HCT116 (cell line): ENCODE measurements around the gene COPS3.

Source experiments
- POLR2A ChIP-seq: IDR thresholded peaks from 2 replicates; pipeline ENCODE4 v1.7.0; 2011; ENCODE audit warnings: borderline replicate concordance; ENCODE audit not compliant: insufficient read depth, insufficient read length; ENCODE audit errors: extremely low read depth
- POLR2AphosphoS5 ChIP-seq: IDR thresholded peaks from 2 replicates; pipeline ENCODE4 v1.6.1; 2011; ENCODE audit warnings: mild to moderate bottlenecking, low read depth, low read length, moderate library complexity
- REST ChIP-seq: IDR thresholded peaks from 2 replicates; pipeline ENCODE4 v1.6.1; 2012; ENCODE audit warnings: low read depth
- SRF ChIP-seq: IDR thresholded peaks from 2 replicates; pipeline ENCODE4 v1.6.1; 2012; ENCODE audit warnings: low read depth
- ZFX ChIP-seq: fragments of 450-650 bp; IDR thresholded peaks from 2 replicates; pipeline ENCODE4 v1.6.1; 2017
- TF ChIP-seq, protein P1 (sequence below), 3 experiments: fragments of 200-600 bp in 1 of 3; sonication (generic) in 1 of 3; IDR thresholded peaks in 2 of 3; conservative IDR thresholded peaks in 1 of 3; 2 replicates each; pipeline ENCODE4 v1.5.1; 2012 to 2017; ENCODE audit warnings: low read depth in 2 of 3, low read length in 2 of 3, antibody characterized with exemption in 1 of 3, borderline replicate concordance in 1 of 3, control low read depth in 1 of 3, mild to moderate bottlenecking in 1 of 3, mixed read lengths in 1 of 3, mixed run types in 1 of 3, moderate library complexity in 1 of 3; ENCODE audit not compliant: insufficient read depth in 1 of 3

- no peak for TF ChIP-seq SRF
- TF ChIP-seq POLR2A: no peak
- TF ChIP-seq, protein P1, sequence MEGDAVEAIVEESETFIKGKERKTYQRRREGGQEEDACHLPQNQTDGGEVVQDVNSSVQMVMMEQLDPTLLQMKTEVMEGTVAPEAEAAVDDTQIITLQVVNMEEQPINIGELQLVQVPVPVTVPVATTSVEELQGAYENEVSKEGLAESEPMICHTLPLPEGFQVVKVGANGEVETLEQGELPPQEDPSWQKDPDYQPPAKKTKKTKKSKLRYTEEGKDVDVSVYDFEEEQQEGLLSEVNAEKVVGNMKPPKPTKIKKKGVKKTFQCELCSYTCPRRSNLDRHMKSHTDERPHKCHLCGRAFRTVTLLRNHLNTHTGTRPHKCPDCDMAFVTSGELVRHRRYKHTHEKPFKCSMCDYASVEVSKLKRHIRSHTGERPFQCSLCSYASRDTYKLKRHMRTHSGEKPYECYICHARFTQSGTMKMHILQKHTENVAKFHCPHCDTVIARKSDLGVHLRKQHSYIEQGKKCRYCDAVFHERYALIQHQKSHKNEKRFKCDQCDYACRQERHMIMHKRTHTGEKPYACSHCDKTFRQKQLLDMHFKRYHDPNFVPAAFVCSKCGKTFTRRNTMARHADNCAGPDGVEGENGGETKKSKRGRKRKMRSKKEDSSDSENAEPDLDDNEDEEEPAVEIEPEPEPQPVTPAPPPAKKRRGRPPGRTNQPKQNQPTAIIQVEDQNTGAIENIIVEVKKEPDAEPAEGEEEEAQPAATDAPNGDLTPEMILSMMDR (IDR thresholded peaks at IDR 0.05 in 2 of 3, conservative IDR thresholded peaks at IDR 0.05 in 1 of 3; ENCODE audit: borderline replicate concordance in 1 of 3, insufficient read depth in 1 of 3, low read depth in 2 of 3, low read length in 2 of 3): no peak
- no peak for TF ChIP-seq ZFX
- no peak for TF ChIP-seq REST
- no peak for TF ChIP-seq POLR2AphosphoS5
These were observed 38.8 kb downstream of the COPS3 start for GRCh38 chr17:17242246-17242645.
